ENCODE results near the gene TIA1.

The TIA1 gene

DNA sequence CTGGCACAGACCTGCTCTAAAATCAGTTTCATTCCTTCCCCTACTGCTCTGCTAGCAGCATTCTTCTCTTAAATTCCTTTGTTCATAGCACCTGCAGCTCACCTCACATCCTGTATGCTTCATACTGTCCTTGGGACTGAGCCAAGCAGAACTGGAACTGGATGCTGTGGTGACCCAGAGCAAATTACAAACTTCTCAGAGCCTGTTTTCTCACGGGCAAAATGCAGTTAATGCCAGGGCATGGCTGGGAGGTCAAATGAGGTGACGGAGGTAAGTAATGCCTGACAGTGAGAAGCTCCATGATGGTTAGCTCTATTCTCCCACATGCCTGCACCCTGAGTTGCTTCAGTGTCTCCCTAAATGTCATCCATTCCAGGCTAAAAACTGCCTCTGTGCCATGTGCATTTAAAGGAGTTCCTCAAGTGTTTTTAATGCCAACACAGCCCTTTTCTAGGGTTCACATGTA, 87.3 kb downstream of the TIA1 start:
- no peak for TF ChIP-seq POLR2A (IDR thresholded peaks at IDR 0.05; ENCODE audit: low read depth, low read length)
- peak; percentile 93 for TF ChIP-seq SPI1 (IDR thresholded peaks at IDR 0.05; ENCODE audit: low read depth, low read length)
- peak; percentile 75 for FAIRE-seq
- DNase-seq (ENCODE audit: insufficient read length, low spot score): no peak

DNA sequence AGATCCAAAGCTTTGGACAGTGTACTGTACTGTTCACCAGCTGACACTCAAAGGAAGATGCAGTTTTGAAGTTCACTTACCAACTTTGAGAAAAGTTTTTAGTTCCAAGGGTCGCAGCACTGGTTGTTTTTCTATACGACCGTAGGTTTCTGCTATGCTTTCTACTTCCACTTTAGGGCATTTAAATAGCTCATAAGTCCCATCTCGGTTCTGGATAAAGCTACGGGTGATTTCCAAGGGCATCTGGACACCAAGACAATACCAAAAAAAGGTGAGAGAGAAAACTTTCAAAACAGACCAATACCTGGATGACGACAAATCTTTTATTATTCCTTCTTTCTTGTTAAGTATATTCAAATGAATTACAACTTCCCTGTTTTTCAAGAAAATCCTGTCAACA, 87.9 kb downstream of the TIA1 start:
- FAIRE-seq (peak; percentile 47), DNase-seq (ENCODE audit: insufficient read length, low spot score) (no peak)
- TF ChIP-seq TAF1 (IDR thresholded peaks at IDR 0.05; ENCODE audit: low read depth, low read length): no peak
- no peak for TF ChIP-seq PAX5 (IDR thresholded peaks at IDR 0.05; ENCODE audit: insufficient read depth, low read length, severe bottlenecking)
- no peak for TF ChIP-seq POLR2AphosphoS5 (IDR thresholded peaks at IDR 0.05; ENCODE audit: low read depth, low read length)
- TF ChIP-seq POLR2A (IDR thresholded peaks at IDR 0.05; ENCODE audit: low read depth, low read length): no peak
- no peak for TF ChIP-seq POU2F2 (IDR thresholded peaks at IDR 0.05; ENCODE audit: low read depth, low read length)
- no peak for TF ChIP-seq SPI1 (IDR thresholded peaks at IDR 0.05; ENCODE audit: low read depth, low read length)

Measured in GM12891 (cell line).